22Rv1 (cell line): ENCODE measurements around the gene ZNF135.

Experiments used
- H3K27ac ChIP-seq: fragments of 450-650 bp; 2 replicates; pipeline ENCODE4 v1.5.1; 2017
- ZFX ChIP-seq: fragments of 450-650 bp; IDR thresholded peaks from 2 replicates; pipeline ENCODE4 v1.6.1; 2017; ENCODE audit warnings: antibody characterized with exemption, borderline replicate concordance
- TF ChIP-seq, protein P1 (sequence below): fragments of 450-650 bp; IDR thresholded peaks from 2 replicates; pipeline ENCODE4 v1.5.1; 2017; ENCODE audit warnings: mild to moderate bottlenecking

The ZNF135 gene

GRCh38 chr19:58097349-58097748, 38.3 kb downstream of the ZNF135 start:
- no peak overlapping the region for H3K27ac ChIP-seq
- TF ChIP-seq ZFX, result no peak
- TF ChIP-seq, protein P1, sequence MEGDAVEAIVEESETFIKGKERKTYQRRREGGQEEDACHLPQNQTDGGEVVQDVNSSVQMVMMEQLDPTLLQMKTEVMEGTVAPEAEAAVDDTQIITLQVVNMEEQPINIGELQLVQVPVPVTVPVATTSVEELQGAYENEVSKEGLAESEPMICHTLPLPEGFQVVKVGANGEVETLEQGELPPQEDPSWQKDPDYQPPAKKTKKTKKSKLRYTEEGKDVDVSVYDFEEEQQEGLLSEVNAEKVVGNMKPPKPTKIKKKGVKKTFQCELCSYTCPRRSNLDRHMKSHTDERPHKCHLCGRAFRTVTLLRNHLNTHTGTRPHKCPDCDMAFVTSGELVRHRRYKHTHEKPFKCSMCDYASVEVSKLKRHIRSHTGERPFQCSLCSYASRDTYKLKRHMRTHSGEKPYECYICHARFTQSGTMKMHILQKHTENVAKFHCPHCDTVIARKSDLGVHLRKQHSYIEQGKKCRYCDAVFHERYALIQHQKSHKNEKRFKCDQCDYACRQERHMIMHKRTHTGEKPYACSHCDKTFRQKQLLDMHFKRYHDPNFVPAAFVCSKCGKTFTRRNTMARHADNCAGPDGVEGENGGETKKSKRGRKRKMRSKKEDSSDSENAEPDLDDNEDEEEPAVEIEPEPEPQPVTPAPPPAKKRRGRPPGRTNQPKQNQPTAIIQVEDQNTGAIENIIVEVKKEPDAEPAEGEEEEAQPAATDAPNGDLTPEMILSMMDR, result no peak

GRCh38 chr19:58097781-58098681, 38.9 kb downstream of the ZNF135 start, which contains the start of gene ZSCAN18:
ZSCAN18 (minus strand) TSS chr19:58098231; CDS start chr19:58090267, 7,964 bp downstream.
- no peak for TF ChIP-seq ZFX
- TF ChIP-seq, protein P1, result no peak
- peak within 1 kb of the TSS; percentile 56 for H3K27ac ChIP-seq

DNA sequence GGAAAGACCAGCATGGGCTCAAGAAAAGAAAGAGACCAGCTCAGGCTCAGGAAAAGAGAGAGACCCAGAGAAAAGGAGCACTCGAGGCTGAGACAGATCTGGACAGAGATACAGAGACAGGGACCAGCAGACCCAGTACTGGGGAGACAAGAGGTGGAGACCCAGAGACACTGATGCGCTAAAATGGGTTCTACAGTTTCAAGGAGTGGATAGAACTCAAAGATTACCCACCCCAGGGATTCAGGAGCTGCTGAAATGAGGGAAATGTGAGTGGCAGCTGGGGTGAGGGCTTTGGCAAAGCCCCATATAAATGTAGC, 39.6 kb downstream of the ZNF135 start:
- TF ChIP-seq ZFX, result no peak
- TF ChIP-seq, protein P1, result no peak
- peak overlapping the region; percentile 56; the same call in 1 of the 2 replicates for H3K27ac ChIP-seq

GRCh38 chr19:58107778-58108545, 48.9 kb downstream of the ZNF135 start:
- TF ChIP-seq ZFX, result no peak
- TF ChIP-seq, protein P1, result no peak

DNA sequence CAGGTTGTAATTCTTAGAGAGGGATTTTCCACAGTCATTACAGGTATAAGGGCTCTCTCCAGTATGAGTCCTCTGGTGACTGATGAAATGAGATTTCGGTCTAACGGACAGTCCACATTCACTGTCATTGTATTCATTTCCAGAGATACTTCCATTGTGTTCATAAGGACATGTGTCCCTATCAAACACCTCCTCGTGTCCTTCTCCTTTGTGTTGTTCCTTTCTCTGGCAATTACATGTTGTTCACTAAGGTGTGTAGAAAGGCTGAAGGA, 49.4 kb downstream of the ZNF135 start:
- no peak for TF ChIP-seq ZFX
- TF ChIP-seq, protein P1, result no peak
- no peak overlapping the region for H3K27ac ChIP-seq

More at GRCh38 chr19:58107778-58108545, 48.9 kb downstream of the ZNF135 start:
- no peak overlapping the region for H3K27ac ChIP-seq

DNA sequence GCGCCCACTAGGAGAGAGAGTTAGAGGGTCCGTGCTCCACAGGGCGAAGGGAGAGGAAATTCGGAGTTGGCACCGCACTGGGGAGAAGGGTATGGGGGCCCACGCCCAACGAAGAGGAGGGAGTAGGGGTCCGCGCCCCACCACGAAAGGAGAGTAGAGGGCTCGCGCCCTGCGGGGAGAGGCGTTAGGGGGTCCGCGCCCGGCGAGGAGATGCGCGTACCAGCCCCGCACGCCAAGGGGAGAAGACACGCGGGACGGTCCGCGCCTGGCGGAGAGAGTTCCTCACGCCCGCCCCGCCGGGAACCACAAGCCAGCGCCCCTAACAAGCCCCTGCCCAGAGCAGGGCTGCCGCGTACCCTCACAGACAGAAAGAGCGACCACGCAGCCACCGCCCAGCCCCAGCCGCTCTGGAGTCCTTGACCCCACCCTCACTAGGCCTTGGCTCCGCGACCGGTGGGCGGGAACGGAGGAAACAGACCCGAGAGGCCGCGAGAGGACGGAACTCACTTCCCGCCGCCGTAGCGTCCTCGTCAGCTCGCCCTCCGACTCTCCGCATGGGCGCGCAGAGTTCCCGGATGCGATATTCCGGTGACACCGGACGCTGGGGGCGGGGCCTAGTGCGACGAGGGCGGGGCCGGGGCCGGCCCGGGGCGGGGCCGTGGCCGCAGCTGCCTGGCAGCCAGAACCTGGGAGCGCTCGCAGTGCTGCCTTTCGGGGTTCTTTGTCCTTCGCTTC, 58.9 kb downstream of the ZNF135 start:
- H3K27ac ChIP-seq, result no peak overlapping the region
- TF ChIP-seq, protein P1, result no peak
- TF ChIP-seq ZFX, result no peak
